Vagina (tissue), 2 donors: Measurements from ENCODE around the gene HEATR5A.

Experiments used
- CTCF ChIP-seq, 3 experiments: fragments of 450-650 bp in 2 of 3; fragments of 200-600 bp in 1 of 3; sonication (generic) in 1 of 3; IDR thresholded peaks; one replicate each; pipeline ENCODE4 v1.5.1; 2017 to 2019; ENCODE audit warnings: antibody characterized with exemption in 3 of 3, mild to moderate bottlenecking in 2 of 3, moderate library complexity in 2 of 3
- POLR2A ChIP-seq, 2 donors: fragments of 450-650 bp; IDR thresholded peaks; one replicate each; pipeline ENCODE4 v1.6.1; 2017; ENCODE audit warnings: antibody characterized with exemption in 2 of 2, mild to moderate bottlenecking in 2 of 2, moderate library complexity in 2 of 2
- POLR2AphosphoS5 ChIP-seq, 2 donors: sonication (generic); formaldehyde crosslinking; IDR thresholded peaks; one replicate each; pipeline ENCODE4 v1.9.0; 2017; ENCODE audit warnings: antibody characterized with exemption in 2 of 2, mild to moderate bottlenecking in 2 of 2, low read depth in 1 of 2; ENCODE audit not compliant: insufficient read depth in 1 of 2

- no peak for TF ChIP-seq CTCF (IDR thresholded peaks at IDR 0.05)
- TF ChIP-seq POLR2A (IDR thresholded peaks at IDR 0.05): peak in 1 of 2 donors; percentile 50
- TF ChIP-seq POLR2AphosphoS5 (IDR thresholded peaks at IDR 0.05; ENCODE audit: insufficient read depth in 1 of 2, low read depth in 1 of 2): peak; percentile 91 to 92
These were observed 36.7 kb upstream of the HEATR5A start, which contains the start of gene DTD2 for GRCh38 chr14:31456841-31457664.
